GM18517 (cell line): ENCODE measurements around the gene PPM1D.
"Not testable (repeated sequence)": the region's sequence is repeated elsewhere in the genome, so short reads cannot be mapped to it uniquely, and the experiment has no call there.

ENCODE experiments used
- ATAC-seq: cut with Tn5 transposase; IDR thresholded peaks from one replicate; pipeline ENCODE4 v1.9.1; 2021; ENCODE audit warnings: mild to moderate bottlenecking, moderate library complexity; ENCODE audit not compliant: unreplicated experiment

Gene PPM1D

GRCh38 chr17:60599620-60600489, at the start of gene PPM1D:
PPM1D (plus strand) TSS chr17:60600193; CDS start chr17:60600415, 222 bp downstream.
- peak; percentile 76 for ATAC-seq

GRCh38 chr17:60552255-60552654, 47.7 kb upstream of the PPM1D start:
- not testable (repeated sequence) for ATAC-seq

- ATAC-seq = no peak
Observed at GRCh38 chr17:60554377-60554788, 45.6 kb upstream of the PPM1D start.

DNA sequence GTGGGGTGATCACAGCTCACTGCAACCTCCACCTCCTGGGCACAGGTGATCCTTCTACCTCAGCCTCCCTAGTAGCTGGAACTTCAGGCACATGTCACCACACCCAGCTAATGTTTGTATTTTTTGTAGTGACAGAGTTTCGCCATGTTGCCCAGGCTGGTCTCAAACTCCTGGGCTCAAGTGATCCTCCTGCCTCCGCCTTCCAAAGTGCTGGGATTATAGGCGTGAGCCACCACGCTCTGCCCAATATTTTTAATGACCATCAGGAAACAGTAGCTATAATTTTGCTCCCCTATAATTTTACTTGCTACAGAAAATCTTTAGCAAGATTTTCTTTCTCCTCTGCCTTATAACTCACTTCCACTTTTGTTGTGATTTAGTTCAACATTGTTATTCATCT, 44.2 kb upstream of the PPM1D start:
- ATAC-seq = no peak

DNA sequence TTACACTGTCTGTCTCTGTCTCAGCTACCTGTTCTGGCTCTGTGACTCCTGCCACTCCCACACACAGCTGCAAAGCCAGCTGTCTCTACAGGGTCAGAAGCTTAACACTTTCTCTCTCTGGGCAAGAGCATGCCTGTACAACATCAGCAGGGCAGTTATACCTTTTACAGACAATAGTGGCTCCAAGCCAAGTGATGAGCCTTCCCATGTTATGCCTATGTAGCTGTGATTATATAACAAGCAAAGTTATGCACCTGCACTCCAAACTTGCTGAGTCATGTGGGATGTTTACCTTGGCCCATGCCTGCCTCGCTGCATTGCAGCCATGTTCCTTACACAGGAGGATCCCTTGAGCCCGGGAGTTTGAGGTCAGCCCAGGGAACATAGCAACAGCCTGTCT, 42.2 kb upstream of the PPM1D start:
- no peak for ATAC-seq

- ATAC-seq = no peak
Observed at GRCh38 chr17:60559659-60559994, 40.4 kb upstream of the PPM1D start.

GRCh38 chr17:60559995-60560859, 39.8 kb upstream of the PPM1D start:
- no peak for ATAC-seq

GRCh38 chr17:60560860-60561257, 39.1 kb upstream of the PPM1D start:
- no peak for ATAC-seq

DNA sequence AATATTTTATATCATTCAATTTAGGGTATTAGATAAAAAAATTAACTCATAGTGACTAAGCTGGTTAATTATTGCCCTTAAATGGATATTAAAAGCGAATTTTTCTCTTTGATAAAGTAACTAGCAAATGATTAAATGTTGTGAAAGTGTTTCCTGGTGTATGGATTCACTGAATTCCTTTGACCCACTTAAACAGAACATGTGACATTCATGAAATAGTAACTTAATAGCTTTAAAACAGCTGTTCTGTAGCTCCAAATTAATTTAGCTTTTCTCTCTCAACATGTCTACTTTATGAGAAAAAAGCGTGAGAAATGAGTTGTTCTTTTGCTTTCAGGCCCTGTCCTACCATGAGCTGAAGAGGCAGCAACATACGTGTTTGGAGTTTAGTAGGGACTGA, 37.6 kb upstream of the PPM1D start:
- no peak for ATAC-seq

- no peak for ATAC-seq
Observed at GRCh38 chr17:60563743-60564142, 36.2 kb upstream of the PPM1D start.

- no peak for ATAC-seq
Observed at GRCh38 chr17:60565233-60565632, 34.8 kb upstream of the PPM1D start.

DNA sequence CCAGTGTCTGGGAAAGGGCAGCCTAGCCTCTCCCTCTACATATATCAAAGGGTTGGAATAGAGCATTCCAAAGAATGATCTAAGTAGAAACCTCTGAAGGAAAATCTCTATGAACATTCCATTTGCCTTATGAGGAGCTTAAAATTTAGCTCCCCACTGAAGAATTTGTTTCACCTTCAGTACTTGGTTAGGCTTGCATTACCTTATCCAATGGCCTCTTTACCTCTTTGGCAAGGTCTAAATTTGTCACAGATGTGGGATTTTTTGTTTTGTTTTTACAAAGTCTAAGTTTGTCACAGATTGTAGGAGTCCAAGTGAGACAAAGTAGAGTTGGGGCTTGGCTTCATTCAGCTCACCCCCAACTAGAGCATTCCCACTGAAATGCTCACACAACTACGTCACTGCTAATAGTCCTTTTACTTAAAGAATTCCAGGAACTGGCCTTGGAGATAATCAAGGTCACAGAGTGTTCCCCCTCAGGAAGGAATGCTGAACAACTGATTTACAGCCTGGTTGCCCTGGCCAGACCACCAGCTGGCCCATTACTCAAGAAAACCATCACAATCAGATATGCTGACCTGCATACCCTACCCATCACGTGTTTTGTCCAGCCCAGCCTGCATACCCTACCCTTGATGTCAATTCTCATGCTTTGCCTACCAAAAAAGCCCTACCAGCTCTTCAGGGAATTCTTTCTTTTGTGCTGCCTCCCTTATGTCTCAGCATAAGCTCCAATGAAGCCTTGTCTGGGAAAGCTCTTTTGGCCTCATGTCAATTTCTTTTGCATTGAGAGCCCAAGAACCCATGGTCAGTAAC, 26.5 kb upstream of the PPM1D start:
- ATAC-seq = no peak

- ATAC-seq = no peak
Observed at GRCh38 chr17:60577147-60577915, 22.7 kb upstream of the PPM1D start.

DNA sequence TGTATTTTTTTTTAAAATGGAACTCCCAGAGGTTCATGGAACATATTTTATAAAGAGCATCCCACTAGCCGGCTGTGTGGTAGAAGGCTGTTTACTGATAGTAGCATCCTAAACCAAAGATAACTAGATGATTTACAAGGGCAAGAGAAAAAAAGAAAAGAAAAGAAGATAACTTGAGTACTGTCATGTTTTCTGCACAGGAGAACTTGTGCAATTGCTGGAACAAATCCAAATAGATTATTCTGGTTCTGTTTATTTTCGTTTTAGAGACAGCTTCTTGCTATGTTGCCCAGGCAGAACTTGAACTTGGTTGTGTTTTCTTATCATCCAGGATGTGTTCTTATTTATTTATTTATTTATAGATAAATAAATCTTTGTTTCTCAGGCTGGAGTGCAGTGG, 20.9 kb upstream of the PPM1D start:
- ATAC-seq = no peak

DNA sequence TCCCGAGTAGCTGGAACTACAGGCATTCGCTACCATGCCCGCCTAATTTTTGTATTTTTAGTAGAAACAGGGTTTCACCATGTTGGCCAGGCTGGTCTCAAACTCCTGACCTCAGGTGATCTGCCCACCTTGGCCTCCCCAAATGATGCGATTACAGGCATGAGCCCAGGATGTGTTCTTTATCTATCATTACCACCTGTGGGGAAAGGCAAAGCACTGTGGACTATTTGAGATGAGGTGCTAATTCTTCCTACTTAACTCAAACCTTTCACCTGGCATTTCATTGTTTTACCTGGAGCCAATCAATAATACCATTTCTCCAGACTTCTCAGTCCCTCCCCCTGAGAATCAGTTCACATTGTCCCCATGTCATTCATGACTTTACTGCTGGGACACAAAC, 20.4 kb upstream of the PPM1D start:
- ATAC-seq = no peak

DNA sequence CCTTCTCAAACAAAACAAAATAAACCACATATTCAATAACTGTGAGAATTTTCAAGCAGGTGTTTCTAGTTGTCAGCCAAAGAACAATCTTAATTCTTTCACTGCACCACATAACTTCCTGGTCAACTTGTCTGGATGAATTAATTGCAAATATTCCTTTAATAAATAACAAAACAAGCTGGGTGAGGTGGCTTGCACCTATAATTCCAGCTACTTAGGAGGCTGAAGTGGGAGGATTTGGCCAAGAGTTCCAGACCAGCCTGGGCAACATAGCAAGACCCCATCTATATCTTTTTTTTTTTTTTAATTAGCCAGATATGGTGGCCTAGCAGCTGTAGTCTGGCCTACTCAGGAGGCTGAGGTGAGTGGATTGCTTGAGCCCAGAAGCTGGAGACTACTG, 17.0 kb upstream of the PPM1D start:
- ATAC-seq = no peak

GRCh38 chr17:60585887-60586286, 14.1 kb upstream of the PPM1D start:
- no peak for ATAC-seq

DNA sequence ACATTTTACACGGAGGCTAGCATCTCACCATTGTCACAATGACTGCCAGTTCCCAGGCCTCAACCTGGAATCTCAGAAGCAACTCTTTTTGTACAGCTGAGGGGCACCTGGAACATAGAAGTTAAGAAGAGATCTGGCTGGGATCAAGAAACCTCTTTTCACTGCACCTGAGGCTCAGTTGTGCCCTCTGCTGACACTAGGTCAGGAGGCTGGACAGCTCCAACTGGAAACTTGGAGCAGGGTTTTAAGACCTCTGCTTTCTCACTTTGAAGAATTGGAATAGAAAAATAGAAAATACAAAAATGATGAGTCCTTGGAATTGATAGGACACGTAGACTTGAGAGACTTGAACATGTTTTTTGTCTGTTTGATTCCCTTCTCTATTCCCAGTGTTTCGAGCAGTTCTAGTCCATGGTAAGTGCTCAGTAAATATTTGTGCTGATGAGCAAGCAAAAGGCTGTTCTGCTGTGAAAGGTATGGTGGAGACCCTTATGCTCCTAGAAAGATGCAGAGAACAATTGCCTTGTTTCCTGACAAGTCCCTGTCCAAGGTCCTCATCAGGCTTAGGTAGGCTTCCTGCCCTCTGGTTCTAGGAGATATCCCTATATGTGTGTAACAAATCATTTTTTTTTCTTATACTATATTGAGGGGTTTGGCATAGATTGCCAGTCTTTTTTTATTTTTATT, 13.6 kb upstream of the PPM1D start:
- no peak for ATAC-seq

- no peak for ATAC-seq
Observed at GRCh38 chr17:60590070-60590469, 9.9 kb upstream of the PPM1D start.

DNA sequence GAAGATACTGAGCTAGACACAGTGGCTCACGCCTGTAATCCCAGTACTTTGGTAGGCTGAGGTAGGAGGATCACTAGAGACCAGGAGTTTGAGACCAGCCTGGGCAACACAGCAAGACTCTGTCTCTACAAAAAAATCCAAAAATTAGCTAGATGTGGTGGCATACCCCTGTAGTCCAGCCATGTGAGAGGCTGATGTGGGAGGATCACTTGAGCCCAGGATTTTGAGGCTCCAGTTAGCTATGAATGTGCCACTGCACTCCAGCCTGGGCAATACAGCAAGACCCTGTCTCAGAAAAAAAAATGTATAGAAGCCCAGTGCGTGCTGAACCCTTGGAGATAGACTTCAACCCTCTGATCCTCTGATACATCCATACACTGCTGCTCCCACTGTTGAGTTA, 7.2 kb upstream of the PPM1D start:
- ATAC-seq = no peak
